Stimulated activated CD8-positive, alpha-beta memory T cell treated with anti-CD3 and anti-CD28 coated beads, Interleukin-15, amount 100 ng/mL, for 1 hour (primary cell): Measurements from ENCODE around the gene PPP2R3B.
"Not testable (repeated sequence)": the region's sequence is repeated elsewhere in the genome, so short reads cannot be mapped to it uniquely, and the experiment has no call there.

ENCODE experiments used
- DNase-seq: peaks from one replicate; pipeline ENCODE4 v3.0.0-alpha.2; 2020; ENCODE audit warnings: low read depth

PPP2R3B gene

GRCh38 chrX:337331-337831, 49.3 kb downstream of the PPP2R3B start:
- no peak for DNase-seq

DNA sequence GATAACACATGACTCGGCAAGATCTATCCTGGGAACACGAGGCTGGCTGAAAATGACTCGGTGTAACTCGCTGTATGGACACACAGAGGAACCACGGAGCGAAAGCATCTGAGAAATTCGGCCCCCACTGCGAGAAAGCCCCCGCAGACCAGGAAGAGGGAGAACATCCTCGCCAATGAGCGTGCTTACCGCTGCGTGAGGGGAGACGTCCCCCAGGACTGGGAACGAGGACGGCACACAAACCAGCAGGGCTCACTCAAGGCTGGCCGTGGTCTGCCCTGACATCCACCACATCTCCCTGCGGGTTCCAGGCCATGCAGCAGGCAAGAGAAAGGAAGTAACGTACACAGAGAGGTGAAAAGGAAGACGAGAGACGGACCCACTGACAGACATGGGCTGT, 50.5 kb downstream of the PPP2R3B start:
- no peak for DNase-seq

- no peak for DNase-seq
Measured at GRCh38 chrX:335758-336155, 51.0 kb downstream of the PPP2R3B start.

GRCh38 chrX:334971-335757, 51.5 kb downstream of the PPP2R3B start:
- DNase-seq = no peak

GRCh38 chrX:334331-334891, 52.3 kb downstream of the PPP2R3B start:
- DNase-seq = no peak

DNA sequence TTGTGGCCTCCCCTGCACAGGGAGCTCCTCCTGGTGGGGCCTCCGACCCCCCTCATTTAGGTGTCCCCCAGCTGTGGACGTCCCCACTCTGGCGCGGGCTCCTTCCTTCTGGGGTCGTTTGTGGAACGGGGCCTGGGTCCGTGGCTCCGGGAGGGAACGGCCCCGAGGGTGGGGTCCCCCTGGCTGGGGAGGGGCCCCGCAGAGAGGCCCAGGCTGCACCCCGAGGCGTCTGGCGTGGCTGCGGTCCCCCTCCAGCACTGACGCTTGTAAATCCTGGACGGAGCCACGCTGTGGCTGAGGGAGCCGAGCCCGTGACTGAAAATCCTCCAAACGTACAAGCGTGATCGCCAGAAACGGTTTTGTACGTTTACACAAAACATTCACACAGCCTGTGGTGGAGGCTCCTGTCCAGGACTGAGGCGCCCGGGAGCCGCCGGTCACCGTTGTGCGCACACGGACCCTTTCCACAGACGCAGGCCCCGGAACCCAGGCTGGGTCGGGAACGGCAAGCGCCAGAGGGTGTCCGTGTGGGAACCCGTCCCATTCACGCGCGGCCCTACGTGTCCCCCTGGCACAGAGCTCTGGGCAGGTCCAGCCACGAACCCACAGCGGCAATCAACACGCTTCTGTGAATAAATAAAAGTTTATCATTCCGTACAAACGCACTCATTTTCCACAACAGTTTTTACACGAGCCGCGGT, 52.9 kb downstream of the PPP2R3B start:
- DNase-seq = no peak

- no peak for DNase-seq
Measured at GRCh38 chrX:332916-333610, 53.6 kb downstream of the PPP2R3B start.

GRCh38 chrX:332496-332860, 54.2 kb downstream of the PPP2R3B start:
- DNase-seq = no peak

GRCh38 chrX:331825-332495, 54.7 kb downstream of the PPP2R3B start:
- DNase-seq = no peak

GRCh38 chrX:331151-331824, 55.4 kb downstream of the PPP2R3B start:
- DNase-seq = no peak

- DNase-seq = no peak
Measured at GRCh38 chrX:330726-331150, 56.0 kb downstream of the PPP2R3B start.

DNA sequence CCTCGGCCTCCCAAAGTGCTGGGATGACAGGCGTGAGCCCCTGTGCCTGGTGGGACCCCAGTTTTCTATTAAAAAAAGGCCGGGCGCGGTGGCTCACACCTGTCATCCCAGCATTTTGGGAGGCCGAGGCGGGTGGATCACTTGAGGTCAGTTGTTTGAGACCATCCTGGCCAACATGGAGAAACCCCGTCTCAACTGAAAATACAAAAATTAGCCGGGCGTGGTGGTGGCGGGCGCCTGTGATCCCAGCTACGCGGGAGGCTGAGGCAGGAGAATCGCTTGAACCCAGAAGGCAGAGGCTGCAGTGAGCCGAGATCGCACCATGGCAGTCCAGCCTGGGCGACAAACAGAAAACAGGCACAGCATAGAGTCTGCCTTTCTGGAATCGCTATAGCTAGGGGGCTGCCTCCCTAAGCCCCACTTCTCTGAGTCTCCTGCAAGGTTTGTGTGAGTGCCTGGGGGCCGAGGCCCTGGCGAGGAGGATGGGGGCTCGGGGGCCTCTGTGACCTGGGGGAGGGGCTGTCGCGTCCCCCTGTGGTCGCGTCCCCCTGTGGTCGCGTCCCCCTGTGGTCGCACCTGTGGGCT, 56.5 kb downstream of the PPP2R3B start:
- DNase-seq = not testable (repeated sequence)

DNA sequence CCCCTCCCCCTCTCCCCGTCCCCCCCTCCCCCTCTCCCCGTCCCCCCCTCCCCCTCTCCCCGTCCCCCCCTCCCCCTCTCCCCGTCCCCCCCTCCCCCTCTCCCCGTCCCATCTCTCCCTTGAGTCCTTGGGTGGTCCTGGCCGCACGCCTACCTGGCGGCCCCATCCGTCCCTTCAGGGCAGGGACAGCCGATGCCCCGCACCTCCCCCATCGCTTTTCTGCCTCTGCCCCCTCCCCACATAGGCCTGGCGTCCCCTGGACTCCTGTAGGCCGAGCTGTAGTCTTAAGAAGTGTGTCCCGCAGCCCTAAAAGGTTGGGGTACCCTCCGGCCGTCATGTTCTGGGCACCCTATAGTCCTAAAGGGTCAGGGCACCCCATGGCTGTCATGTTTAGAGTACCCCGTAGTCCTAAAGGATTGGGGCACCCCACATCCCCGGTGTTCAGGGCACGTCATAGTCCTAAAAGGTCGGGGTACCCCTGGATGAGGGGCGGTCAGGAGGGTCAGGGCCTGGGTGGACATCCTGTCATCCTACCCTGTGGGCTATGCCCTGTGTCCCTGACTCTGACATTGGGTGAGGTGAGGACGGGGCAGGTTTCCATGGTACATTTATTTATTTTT, 57.3 kb downstream of the PPP2R3B start:
- no peak for DNase-seq

DNA sequence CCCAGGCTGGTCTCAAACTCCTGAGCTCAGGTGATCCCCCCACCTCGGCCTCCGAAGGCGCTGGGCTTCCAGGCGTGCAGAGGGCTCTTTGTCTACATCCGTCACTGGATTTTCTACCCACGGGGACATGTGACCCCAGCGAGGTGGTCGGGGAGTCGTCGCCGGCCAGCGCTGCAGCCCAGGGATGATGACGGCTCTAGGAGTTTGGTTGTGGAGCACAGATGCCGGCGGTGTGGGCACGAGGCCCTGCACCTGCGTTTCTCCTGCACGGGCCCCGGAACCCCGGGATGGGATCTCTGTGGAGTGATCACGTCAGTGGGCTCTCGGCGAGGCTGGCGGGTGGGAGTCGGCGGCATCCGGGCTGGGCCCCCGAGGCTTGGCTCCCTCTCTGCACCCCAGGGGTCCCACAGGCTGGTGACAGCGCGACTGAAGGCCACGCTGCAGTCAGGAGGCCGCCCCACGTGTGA, 59.0 kb downstream of the PPP2R3B start:
- no peak for DNase-seq

- DNase-seq = not testable (repeated sequence)
Measured at GRCh38 chrX:324664-325063, 62.0 kb downstream of the PPP2R3B start.

GRCh38 chrX:323721-324628, 62.7 kb downstream of the PPP2R3B start:
- DNase-seq = no peak

DNA sequence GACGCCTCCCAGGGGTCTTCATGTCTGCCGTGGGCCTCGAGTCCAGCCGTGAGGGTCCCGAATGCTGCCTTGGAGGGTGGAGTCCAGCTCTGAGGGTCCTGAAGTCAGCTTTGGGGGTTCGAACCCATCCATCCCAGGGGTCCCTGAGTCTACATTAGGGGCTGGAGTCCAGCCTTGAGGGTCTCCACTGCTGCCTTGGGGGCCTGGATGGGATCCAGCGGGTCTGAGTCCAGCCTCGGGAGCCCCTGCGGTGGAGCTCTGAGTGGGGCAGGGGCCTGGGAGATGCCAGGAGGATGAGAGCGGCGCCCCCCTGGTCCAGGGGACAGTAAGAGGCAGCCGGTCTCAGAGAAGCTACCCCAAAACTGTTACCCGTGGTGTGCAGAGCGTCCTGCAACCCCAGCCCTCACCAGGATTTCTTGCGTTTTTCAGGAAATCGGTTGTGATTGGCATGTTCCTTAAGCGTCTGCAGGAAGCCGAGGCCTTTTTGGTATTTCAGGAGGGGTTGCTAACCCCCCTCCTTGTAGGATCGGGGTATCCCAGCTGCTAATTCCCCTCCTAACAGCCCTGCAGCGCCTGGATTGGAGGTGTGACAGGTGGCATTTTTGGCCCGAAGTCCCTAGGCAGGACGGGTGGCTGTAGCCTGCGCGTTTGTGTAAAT, 66.5 kb downstream of the PPP2R3B start:
- DNase-seq = no peak

DNA sequence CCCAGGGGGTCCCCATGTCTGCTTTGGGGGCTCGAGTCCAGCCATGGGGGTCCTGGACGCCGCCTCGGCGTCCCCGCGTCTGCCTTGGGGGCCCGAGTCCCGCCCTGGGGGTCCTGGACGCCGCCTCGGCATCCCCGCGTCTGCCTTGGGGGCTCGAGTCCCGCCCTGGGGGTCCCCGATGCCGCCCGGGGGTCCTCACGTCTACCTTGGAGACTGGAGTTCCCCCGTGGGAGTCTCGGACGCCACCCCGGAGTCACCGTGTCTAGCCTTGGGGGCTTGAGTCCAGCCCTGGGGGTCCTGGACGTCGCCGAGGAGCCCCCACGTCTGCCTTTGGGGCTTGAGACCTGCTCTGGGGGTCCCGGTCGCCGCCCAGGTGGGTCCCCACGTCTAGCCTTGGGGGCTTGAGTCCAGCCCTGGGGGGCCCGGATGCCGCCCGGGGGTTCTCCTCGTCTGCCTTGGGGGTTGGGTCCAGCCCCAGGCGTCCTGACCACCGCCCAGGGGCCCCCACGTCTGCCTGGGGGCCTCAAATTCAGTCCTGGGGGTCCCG, 67.1 kb downstream of the PPP2R3B start:
- no peak for DNase-seq
